GM18505 (cell line): ENCODE data around the gene PPM1E.
"Not testable (repeated sequence)": the region's sequence is repeated elsewhere in the genome, so short reads cannot be mapped to it uniquely, and the experiment has no call there.

Experiments
- ATAC-seq: cut with Tn5 transposase; IDR thresholded peaks from one replicate; pipeline ENCODE4 v1.9.1; 2021; ENCODE audit not compliant: unreplicated experiment
- POLR2A ChIP-seq: IDR thresholded peaks from 4 replicates; pipeline ENCODE4 v1.6.1; 2011; ENCODE audit warnings: borderline replicate concordance; ENCODE audit not compliant: insufficient read depth, insufficient read length; ENCODE audit errors: extremely low read depth

Gene PPM1E

DNA sequence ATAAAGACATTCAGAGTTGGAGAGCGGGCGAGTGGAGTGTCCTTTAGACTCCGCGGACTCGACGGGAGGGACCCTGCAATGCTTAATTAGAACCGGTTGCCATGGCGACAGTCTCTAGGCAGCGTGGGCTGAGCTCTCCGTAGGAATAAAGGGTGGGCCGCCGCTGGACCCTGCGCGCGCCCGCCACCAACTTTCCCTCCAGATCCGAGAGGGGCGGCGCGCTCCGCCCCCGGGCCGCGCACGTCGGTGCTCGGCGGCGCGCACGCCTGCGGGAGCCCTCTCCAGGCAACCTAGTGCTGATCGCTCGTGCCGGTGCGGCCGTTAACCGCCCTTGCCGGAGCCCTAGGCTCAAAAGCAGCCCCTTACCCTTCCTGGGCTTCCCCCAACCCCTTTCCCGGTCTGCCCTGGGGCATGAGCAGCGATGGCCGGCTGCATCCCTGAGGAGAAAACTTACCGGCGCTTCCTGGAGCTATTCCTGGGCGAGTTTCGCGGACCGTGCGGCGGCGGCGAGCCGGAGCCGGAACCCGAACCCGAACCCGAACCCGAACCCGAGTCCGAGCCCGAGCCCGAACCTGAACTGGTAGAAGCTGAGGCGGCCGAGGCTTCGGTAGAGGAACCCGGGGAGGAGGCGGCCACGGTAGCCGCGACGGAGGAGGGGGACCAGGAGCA is at the start of gene PPM1E:
PPM1E (plus strand) TSS at position 278 of the 669 bp plus-strand sequence.
- ATAC-seq, result no peak
- TF ChIP-seq POLR2A, result no peak

DNA sequence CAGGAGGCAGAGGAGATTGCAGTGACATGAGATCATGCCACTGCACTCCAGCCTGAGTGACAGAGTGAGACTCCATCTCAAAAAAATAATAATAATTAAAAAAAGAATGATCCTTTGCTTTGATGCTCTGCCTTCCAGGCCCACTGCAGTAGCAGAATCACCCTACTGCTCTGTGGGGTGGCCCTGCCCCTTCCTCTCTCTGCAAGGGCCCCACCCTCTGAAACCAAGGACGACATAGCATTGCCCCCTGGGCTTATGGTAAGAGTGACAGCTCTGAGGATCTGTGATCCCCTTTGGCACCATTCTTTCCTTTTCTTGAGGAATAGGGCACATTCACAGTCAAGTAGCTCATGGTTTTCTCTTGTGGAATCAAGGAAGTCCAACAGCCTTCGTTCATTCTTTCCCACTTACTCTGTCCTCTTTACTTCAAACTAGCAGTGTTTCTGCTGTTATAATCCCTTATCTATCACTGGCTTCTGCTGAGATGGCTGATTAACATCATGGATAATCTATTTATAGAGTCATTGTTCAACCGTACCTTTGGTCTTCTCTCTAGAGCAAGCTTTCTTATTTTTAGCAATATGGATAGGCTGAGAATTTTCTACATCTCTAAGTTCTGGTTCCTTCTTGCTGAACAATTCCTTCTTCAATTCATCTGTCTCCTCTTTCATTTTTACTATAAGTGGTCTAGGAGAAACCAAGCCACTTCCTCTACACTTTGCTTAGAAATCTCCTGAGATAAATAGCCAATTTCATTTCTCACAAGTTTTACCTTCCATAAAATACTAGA is 49.1 kb upstream of the PPM1E start:
- ATAC-seq, result no peak

DNA sequence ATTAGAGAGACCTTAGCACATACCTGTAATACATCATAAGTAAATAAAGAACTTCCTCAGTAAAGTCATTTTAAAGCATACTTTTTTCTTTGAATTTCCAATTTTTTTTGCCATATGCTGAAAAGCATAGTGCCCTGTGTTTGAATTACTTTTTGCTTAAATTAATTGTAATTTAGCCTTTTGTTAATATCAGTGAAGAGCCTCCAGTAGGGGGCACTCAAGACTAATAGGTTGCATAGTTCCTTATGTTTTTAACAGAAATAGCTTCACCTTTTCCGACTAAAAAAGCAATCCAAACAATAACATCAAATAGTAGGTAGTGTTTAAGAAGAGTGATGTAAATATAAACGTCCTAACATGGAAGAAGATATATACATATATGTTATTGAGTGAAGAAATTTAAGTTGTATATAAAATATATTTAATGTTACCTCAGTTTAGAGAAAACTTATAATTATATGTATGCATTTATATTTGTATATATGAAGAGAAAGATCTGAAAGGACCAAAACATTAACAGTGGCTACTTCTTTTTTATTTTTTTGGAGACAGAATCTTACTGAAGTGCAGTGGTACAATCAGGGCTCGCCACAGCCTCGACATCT is 44.6 kb upstream of the PPM1E start:
- TF ChIP-seq POLR2A, result no peak
- no peak for ATAC-seq

More for the DNA sequence above, 49.1 kb upstream of the PPM1E start:
- no peak for TF ChIP-seq POLR2A

DNA sequence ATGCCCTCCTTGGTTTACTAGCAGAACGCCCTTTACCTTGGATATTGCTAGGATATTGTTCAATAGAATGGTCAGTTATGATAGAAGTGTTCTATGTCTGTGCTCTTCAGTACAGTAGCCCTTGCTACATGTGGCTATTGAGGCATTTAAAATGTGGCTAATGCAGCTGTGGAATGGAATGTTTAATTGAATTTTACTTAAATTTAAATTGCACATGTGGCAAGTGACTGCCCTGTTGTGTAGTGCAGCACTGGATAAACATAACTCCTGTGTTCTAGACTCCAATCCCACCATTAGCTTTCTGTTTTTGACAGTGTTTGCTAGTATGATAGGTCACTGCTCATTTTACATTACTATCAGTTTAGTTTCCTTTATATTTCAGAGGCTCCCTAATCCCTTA is 33.4 kb upstream of the PPM1E start:
- no peak for ATAC-seq
- no peak for TF ChIP-seq POLR2A

DNA sequence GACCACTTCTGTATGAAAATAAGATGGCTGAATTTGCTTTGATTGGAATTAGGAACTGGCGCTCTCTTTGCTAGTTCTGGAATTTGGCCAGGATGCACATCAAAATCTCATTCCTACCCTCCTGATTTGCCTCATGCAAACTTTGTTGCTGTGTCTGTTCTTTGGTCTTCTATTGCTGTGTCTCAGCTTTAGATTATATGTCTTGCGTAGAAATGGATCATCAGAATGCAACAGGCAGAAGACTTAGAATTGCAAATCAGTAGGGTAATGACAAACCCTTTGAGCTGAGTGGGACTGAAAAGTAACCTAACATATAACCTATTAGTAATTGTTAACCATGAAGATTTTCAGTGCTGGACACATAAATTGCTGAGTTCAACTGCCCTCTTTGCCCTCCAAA is 33.0 kb upstream of the PPM1E start:
- TF ChIP-seq POLR2A, result no peak
- ATAC-seq, result no peak

DNA sequence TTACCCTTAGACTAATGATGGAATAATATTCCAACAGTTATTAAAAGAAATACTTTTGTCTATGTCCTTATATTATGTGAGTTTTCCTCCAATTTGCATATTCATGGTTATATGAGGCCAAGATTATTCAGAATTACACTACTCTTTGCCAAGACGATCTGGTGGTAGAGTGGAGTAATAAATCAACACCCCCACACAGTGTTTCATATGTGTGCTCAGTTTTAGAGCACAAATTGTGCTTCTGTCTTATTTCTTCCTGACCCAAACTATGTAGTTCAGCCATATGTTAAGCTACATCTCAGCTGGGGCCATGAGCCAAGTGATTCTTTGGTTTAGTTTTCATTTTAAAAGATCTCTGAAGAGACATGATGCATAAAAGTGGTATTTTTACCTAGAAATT is 26.9 kb upstream of the PPM1E start:
- TF ChIP-seq POLR2A, result no peak
- no peak for ATAC-seq

DNA sequence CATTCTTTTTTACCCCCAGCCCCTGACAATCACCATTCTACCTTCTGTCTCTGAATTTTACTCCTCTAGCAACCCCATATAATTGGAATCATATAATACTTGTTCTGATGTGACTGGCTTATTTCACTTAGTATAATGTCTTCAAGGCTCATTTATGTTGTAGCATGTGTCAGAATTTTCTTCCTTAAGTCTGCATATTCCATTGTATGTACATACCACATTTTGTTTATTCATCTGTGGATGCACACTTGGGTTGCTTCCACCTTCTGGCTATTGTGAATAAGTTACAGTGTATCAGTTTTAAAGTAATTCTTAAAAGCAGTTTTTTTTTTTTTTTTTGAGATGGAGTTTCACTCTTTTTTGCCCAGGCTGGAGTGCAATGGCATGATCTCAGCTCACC is 24.7 kb upstream of the PPM1E start:
- no peak for ATAC-seq
- TF ChIP-seq POLR2A, result no peak

DNA sequence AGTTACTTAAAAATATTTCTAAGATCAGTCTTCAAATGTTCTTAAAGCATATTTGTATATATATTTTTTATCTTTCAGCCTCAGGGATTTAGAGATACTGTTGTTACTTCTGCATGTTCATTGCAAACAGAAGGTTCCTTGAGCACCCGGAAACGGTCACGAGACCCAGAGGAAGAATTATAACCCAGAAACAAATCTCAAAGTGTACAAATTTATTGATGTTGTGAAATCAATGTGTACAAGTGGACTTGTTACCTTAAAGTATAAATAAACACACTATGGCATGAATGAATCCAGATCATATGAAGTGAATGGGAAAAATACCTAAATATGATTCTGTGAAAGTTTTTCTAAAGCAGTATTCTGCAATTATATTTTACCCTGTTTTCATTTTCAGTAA is 21.6 kb upstream of the PPM1E start:
- no peak for ATAC-seq
- no peak for TF ChIP-seq POLR2A

DNA sequence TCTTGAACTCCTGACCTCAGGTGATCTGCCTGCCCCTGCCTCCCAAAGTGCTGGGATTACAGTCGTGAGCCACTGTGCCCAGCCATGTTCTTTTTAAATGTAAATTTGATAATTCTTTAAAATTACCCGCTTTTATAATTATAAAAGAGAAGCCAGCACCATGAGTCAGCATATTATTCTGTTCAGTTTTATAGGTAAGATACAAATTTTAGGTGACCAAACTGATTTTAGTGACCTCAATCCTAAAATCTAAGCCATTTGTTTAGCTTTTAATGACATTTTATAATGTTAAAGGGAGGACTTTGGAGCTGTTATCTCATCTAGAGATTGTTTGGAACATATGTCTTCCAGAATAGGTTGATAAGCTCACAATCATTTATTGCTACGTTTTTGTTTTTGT is 20.8 kb upstream of the PPM1E start:
- no peak for TF ChIP-seq POLR2A
- ATAC-seq, result no peak

DNA sequence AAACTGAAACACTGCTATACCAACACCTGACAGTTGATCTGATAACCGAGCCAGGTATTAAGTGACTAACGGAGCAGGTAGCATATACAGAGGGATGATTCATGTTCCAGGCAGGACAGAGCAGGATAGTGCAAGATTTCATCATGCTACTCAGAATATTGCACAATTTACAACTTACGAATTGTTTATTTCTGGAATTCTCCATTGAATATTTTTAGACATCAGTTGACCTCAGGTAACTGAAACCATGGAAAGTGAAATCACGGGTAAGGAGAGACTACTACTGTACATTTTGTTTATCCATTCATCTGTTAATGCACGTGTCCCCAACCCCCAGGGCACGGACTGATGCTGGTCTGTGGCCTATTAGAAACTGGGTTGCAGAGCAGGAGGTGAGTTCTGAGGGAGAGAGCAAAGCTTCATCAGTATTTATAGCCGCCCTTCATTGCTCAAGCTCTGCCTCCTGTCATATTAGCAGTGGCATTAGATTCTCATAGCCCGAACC is 14.5 kb upstream of the PPM1E start:
- ATAC-seq, result no peak
- TF ChIP-seq POLR2A, result no peak

DNA sequence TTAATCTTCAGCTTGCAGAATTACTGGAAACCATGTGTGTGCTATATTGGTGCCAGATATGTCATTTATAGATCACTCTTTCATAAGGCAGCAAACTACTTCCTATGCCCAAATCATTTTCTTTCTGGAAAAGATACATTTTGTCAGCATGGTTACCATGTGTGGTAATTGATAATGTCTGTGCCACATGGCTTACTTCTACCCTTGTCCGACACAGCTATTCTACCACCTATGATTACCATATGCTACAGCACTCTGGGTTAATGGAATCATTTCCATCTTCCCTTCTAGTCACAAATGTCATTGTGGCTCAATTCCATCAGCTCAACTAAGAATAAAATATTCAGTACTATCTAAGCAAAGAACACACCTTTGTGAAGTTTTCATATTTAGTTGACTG is 8.0 kb upstream of the PPM1E start:
- TF ChIP-seq POLR2A, result no peak
- ATAC-seq, result no peak

DNA sequence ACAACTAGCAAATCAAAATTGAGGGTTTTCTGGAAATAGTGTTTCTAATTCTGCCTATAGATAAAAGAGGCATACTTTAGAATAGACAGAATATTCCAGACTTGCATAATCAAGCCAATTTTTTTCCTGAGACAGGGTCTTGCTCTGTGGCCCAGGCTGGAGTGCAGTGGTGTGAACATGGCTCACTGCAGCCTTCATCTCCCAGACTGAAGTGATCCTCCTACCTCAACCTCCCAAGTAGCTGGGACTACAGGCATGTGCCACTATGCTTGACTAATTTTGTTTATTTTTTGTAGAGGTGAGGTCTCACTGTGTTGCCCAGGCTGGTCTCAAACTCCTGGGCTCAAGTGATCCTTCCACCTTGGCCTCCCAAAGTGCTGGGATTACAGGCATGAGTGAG is 6.0 kb upstream of the PPM1E start:
- ATAC-seq, result not testable (repeated sequence)

DNA sequence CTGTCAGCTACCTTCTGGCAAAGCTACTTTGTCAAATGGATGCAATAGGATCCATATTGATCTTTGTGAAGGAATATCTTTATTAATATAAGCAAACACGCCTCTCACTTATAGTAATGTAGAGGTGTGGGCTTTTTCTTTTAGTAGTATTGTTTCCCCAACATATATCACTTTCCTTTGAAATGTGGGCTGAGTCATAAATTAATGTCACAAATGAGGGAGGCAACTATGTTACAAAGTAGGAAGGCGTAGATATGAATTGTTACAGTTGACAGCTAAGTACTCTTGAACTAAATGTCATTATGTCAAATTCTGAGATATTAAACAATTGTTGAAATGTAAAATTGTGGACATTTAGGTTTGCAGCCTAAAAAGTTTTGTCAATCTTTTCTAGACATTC is 2.6 kb upstream of the PPM1E start:
- TF ChIP-seq POLR2A, result no peak
- no peak for ATAC-seq

DNA sequence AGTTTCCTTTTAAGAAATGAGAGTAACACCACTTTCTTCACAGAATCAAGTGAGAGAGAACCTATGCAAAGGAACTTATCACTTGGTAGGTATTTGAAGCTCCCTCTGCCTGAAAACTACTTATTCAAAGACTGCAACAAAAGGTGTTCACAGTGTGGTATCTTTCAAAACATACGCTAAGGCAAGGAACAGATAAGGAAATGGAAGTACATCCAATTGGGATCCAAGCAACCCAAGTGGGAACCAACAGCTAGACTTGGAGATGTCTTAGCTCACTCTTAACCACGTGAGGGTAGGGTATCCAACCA is 431 bp upstream of the PPM1E start:
- ATAC-seq, result no peak
- no peak for TF ChIP-seq POLR2A
